ENCODE measurements around the gene RETREG1. TPM values are rescaled to one million over a fixed set of nuclear protein-coding genes. Genes with fewer than 3 reads are reported as not detected.

The RETREG1 gene
- total RNA-seq, 4 donors from 2014 or later, result 0.51 to 12.5 (median 4.5) TPM

DNA sequence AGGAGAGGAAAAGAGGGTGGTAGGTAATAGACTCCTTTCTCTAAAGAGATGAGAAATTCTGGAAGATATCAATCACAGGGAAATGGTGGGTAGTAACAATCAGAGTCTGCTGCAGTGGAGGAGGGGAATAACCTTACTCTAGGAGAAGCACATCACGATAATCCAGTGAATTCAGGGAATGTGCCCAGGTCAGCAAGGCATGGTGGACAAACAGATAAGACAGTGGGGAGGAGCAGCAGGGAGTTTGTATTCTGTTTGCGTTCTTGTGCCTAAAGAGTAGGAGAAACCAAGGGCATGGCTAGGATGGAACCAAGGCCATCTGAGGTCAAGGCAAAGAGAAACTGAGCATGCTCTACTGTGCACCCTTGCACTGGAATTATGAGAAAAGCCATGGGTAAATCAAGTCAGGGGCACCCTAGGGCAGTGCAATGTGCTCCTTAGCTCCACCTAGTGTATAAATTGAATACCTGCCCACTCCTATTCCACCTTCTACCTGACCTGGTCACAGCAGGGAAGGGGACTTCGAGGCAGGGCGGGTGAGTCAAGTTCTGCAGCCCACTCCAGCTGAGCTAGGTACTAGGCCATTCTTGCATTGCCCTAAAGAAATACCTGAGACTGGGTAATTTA, 31.6 kb downstream of the RETREG1 start:
- intact Hi-C loops (cut with DNase I; ENCODE audit: low total_unique reads), result no loop called here
- H3K9me3 ChIP-seq, result no peaks in the 10 kb centered on the region
- no peak for TF ChIP-seq POLR2A (IDR thresholded peaks at IDR 0.05)
- TF ChIP-seq CTCF (IDR thresholded peaks at IDR 0.05), result no peak

GRCh38 chr5:16582081-16582480, 34.7 kb downstream of the RETREG1 start:
- Histone ChIP-seq H3K27ac (no peak overlapping the region), H3K36me3 (no peaks in the 10 kb centered on the region), H3K9me3 (no peaks in the 10 kb centered on the region), H3K4me1 (no peaks in the 10 kb centered on the region), H3K27me3 (no peaks in the 10 kb centered on the region), H3K4me3 (no peak overlapping the region)
- no peak for DNase-seq
- intact Hi-C loops (cut with DNase I; ENCODE audit: low total_unique reads), result no loop called here
- no peak for TF ChIP-seq CTCF (IDR thresholded peaks at IDR 0.05)
- TF ChIP-seq POLR2A (IDR thresholded peaks at IDR 0.05), result no peak

More for the DNA sequence above, 31.6 kb downstream of the RETREG1 start:
- Histone ChIP-seq H3K36me3 (no peaks in the 10 kb centered on the region), H3K27ac (no peak overlapping the region), H3K27me3 (no peaks in the 10 kb centered on the region), H3K4me3 (no peak overlapping the region), H3K4me1 (no peaks in the 10 kb centered on the region)
- DNase-seq, result no peak

- intact Hi-C loops (cut with DNase I; ENCODE audit: low total_unique reads), result no loop called here
- no peak overlapping the region for H3K4me3 ChIP-seq
- no peaks in the 10 kb centered on the region for H3K36me3 ChIP-seq
- H3K4me1 ChIP-seq, result no peaks in the 10 kb centered on the region
- TF ChIP-seq POLR2A (IDR thresholded peaks at IDR 0.05) (no peak), CTCF (IDR thresholded peaks at IDR 0.05) (no peak)
- no peak overlapping the region for H3K27ac ChIP-seq
- no peak for DNase-seq
- H3K27me3 ChIP-seq, result no peaks in the 10 kb centered on the region
- H3K9me3 ChIP-seq, result no peaks in the 10 kb centered on the region
Measured at GRCh38 chr5:16580382-16580781, 36.4 kb downstream of the RETREG1 start.

DNA sequence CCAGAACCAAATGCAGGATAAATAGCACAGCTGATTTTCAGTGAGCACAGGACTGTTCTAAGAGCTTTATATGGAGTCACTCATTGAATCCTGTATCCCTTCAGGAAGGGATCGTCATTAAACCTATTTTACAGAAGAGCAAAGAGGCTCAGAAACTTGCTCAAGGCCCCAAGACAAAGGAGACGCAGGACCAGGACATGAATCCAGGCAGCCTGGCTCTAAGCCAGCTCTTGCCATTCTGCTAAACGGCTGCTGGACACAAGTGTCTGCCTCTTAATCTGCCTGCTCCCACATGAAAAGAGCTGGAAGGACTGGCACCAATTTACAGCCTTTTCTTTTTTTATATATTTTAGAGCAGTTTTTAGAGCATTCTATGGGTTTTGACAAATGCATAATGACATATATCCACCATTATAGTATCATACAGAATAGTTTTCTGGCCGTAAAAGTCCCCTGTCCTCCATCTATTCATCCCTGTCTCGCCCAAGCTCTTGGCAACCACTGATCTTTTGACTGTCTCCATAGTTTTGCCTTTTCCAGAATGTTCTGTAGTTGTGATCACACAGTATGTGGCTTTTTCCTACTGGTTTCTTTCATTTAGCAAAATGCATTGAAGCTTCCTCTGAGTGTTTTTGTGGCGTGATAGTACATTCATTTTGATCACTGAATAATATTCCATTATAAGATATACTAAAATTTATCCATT, 37.5 kb downstream of the RETREG1 start:
- DNase-seq, result no peak
- no peak for TF ChIP-seq POLR2A (IDR thresholded peaks at IDR 0.05)
- TF ChIP-seq CTCF (IDR thresholded peaks at IDR 0.05), result no peak
- intact Hi-C loops (cut with DNase I; ENCODE audit: low total_unique reads), result no loop called here
- Histone ChIP-seq H3K27me3 (no peaks in the 10 kb centered on the region), H3K4me1 (no peaks in the 10 kb centered on the region), H3K27ac (no peak overlapping the region), H3K4me3 (no peak overlapping the region), H3K9me3 (no peaks in the 10 kb centered on the region), H3K36me3 (no peaks in the 10 kb centered on the region)

DNA sequence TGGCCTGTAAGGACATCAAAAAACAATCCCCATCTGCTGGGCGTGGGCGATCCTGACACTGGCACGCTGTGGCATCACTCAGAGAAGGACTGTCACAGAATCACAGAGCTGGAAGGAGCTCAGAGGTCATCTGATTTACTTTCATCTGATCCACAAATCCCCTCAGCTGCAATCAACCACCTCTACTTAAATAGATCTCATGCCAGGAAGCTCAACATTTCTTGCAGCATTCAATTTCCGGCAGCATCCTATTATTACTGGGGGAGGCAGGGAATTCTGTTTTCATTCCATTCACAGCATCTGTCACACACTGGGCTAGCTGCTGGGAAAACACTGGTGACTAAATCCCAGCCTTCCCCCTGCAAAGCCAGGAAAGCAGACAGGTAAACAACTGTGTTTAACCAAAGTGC, 38.3 kb downstream of the RETREG1 start:
- intact Hi-C loops (cut with DNase I; ENCODE audit: low total_unique reads), result no loop called here
- H3K4me3 ChIP-seq, result no peak overlapping the region

More for the DNA sequence above, 38.3 kb downstream of the RETREG1 start:
- no peaks in the 10 kb centered on the region for H3K9me3 ChIP-seq
- no peak overlapping the region for H3K27ac ChIP-seq
- TF ChIP-seq POLR2A (IDR thresholded peaks at IDR 0.05) (no peak), CTCF (IDR thresholded peaks at IDR 0.05) (no peak)
- H3K36me3 ChIP-seq, result no peaks in the 10 kb centered on the region
- DNase-seq, result no peak
- H3K4me1 ChIP-seq, result no peaks in the 10 kb centered on the region
- H3K27me3 ChIP-seq, result no peaks in the 10 kb centered on the region
